ENCODE data around the gene PLTP. TPM values are rescaled to one million over a fixed set of nuclear protein-coding genes. Genes with fewer than 3 reads are reported as not detected.
A peak's percentile ranks its signal among the peaks of the same experiment; 100 is the strongest.

The PLTP gene
- polyA plus RNA-seq, 3 donors = 1.6 to 3.0 (median 2.9) TPM

- Histone ChIP-seq H2AFZ (ENCODE audit: insufficient read depth, low read depth, low read length, poor library complexity, severe bottlenecking) (no peak overlapping the region), H3K4me2 (replicated peaks; ENCODE audit: extremely low read depth, low read length, poor library complexity, severe bottlenecking) (no peak overlapping the region), H3K4me3 (replicated peaks in 1 of 3; ENCODE audit: low read depth in 2 of 3, low read length in 3 of 3) (no peak overlapping the region), H3K9ac (ENCODE audit: insufficient read depth, low read length, poor library complexity, severe bottlenecking) (no peak overlapping the region), H3K79me2 (ENCODE audit: insufficient read depth, low read length) (no peaks in the 10 kb centered on the region), H4K20me1 (ENCODE audit: insufficient read depth, low read length) (no peaks in the 10 kb centered on the region), H3K27me3 (ENCODE audit: control insufficient read depth in 2 of 2, insufficient read depth in 2 of 2, low read length in 2 of 2) (no peaks in the 10 kb centered on the region), H3K4me1 (ENCODE audit: control insufficient read depth in 1 of 2, insufficient read depth in 2 of 2, low read length in 2 of 2) (peaks cover 62 to 65% of the 10 kb centered on the region in 2 donors), H3K9me3 (replicated peaks in 1 of 2; ENCODE audit: control insufficient read depth in 1 of 2, insufficient read depth in 1 of 2, low read length in 2 of 2) (no peaks in the 10 kb centered on the region), H3K36me3 (replicated peaks in 1 of 2; ENCODE audit: control insufficient read depth in 1 of 2, insufficient read depth in 2 of 2, low read length in 2 of 2) (no peaks in the 10 kb centered on the region), H3K27ac (ENCODE audit: low read depth in 1 of 2, low read length in 2 of 2) (peak overlapping the region in 1 of 2 donors; percentile 35)
- peak; percentile 74 to 93 (median 89) for DNase-seq
- Mint-ChIP-seq H3K36me3 (peaks cover 0 to 1% of the 10 kb centered on the region in 2 donors), H3K27me3 (ENCODE audit: low read depth in 3 of 3) (peaks cover 2 to 3% (median 3%) of the 10 kb centered on the region in 3 donors), H3K4me3 (peak overlapping the region; percentile 20 to 42), H3K9me3 (peaks cover 0 to 3% (median 0%) of the 10 kb centered on the region in 7 donors), H3K4me1 (peaks cover 46% of the 10 kb centered on the region), H3K27ac (peak overlapping the region in 4 of 7 donors; percentile 41 to 81 (median 63))
- 73% methylated on average over 2 of the region's 5 CpGs for WGBS (ENCODE audit: insufficient coverage)
- no peak for TF ChIP-seq CTCF (IDR thresholded peaks at IDR 0.05)
- intact Hi-C loops (cut with micrococcal nuclease) = loop anchor here in 1 of 2 donors (5.0 kb wide), 2 partner anchors 59 to 94 kb away; partner anchors contain the start of genes MMP9 and ZNF335
Observed at GRCh38 chr20:45913116-45913515, 1.2 kb upstream of the PLTP start.

GRCh38 chr20:45912344-45912682, 358 bp upstream of the PLTP start:
- Histone ChIP-seq H3K9ac (ENCODE audit: insufficient read depth, low read length, poor library complexity, severe bottlenecking) (peak overlapping the region; percentile 68), H3K4me3 (replicated peaks in 1 of 3; ENCODE audit: low read depth in 2 of 3, low read length in 3 of 3) (peak overlapping the region in 2 of 3 experiments; percentile 53 to 81), H3K27me3 (ENCODE audit: control insufficient read depth in 2 of 2, insufficient read depth in 2 of 2, low read length in 2 of 2) (no peaks in the 10 kb centered on the region), H2AFZ (ENCODE audit: insufficient read depth, low read depth, low read length, poor library complexity, severe bottlenecking) (peak overlapping the region; percentile 87), H3K36me3 (replicated peaks in 1 of 2; ENCODE audit: control insufficient read depth in 1 of 2, insufficient read depth in 2 of 2, low read length in 2 of 2) (no peaks in the 10 kb centered on the region), H3K79me2 (ENCODE audit: insufficient read depth, low read length) (no peaks in the 10 kb centered on the region), H3K4me2 (replicated peaks; ENCODE audit: extremely low read depth, low read length, poor library complexity, severe bottlenecking) (peak overlapping the region; percentile 86), H3K4me1 (ENCODE audit: control insufficient read depth in 1 of 2, insufficient read depth in 2 of 2, low read length in 2 of 2) (peaks cover 62 to 65% of the 10 kb centered on the region in 2 donors), H3K27ac (ENCODE audit: low read depth in 1 of 2, low read length in 2 of 2) (no peak overlapping the region), H4K20me1 (ENCODE audit: insufficient read depth, low read length) (no peaks in the 10 kb centered on the region), H3K9me3 (replicated peaks in 1 of 2; ENCODE audit: control insufficient read depth in 1 of 2, insufficient read depth in 1 of 2, low read length in 2 of 2) (no peaks in the 10 kb centered on the region)
- Mint-ChIP-seq H3K27ac (peak overlapping the region in 4 of 7 donors; percentile 13 to 71 (median 32)), H3K4me1 (peaks cover 48% of the 10 kb centered on the region), H3K9me3 (peaks cover 0 to 3% (median 0%) of the 10 kb centered on the region in 7 donors), H3K4me3 (peak overlapping the region; percentile 88 to 95), H3K27me3 (ENCODE audit: low read depth in 3 of 3) (peaks cover 2 to 3% (median 3%) of the 10 kb centered on the region in 3 donors), H3K36me3 (peaks cover 0 to 1% of the 10 kb centered on the region in 2 donors)
- no peak for TF ChIP-seq CTCF (IDR thresholded peaks at IDR 0.05)
- WGBS (ENCODE audit: insufficient coverage) = 38% methylated on average over 4 of the region's 4 CpGs
- intact Hi-C loops (cut with micrococcal nuclease) = loop anchor here in 1 of 2 donors (5.0 kb wide), 2 partner anchors 60 to 95 kb away; partner anchors contain the start of genes MMP9 and ZNF335
- no peak for DNase-seq

Data from CD14-positive monocyte (primary cell).